CD4-positive, CD25-positive, alpha-beta regulatory T cell (primary cell): Measurements from ENCODE around the gene SFXN5. TPM values are rescaled to one million over a fixed set of nuclear protein-coding genes. Genes with fewer than 3 reads are reported as not detected.

Experiments used
- ATAC-seq, 2 donors: fragments of 150-1000 bp; cut with Tn5 transposase; one replicate each; pipeline ENCODE4 v1.10.0; 2021; ENCODE audit warnings: low read depth in 2 of 2, moderate number of reproducible peaks in 2 of 2, moderate library complexity in 1 of 2
- DNase-seq, 3 donors: peaks; one replicate each; pipeline versions ENCODE4 v3.0.0 to v3.0.0-alpha.2; 2012 to 2022; ENCODE audit warnings: mixed read lengths in 1 of 3
- H3K27ac ChIP-seq: one replicate; pipeline ENCODE4 v1.7.0; 2013; ENCODE audit warnings: mild to moderate bottlenecking, low read length; ENCODE audit not compliant: insufficient read depth, poor library complexity, severe bottlenecking
- H3K27me3 ChIP-seq: one replicate; pipeline ENCODE4 v1.7.0; 2013; ENCODE audit warnings: low read length; ENCODE audit not compliant: control insufficient read depth, insufficient read depth
- H3K36me3 ChIP-seq: one replicate; pipeline ENCODE4 v1.7.0; 2013; ENCODE audit warnings: mild to moderate bottlenecking, low read length, moderate library complexity; ENCODE audit not compliant: control insufficient read depth, insufficient read depth
- H3K4me1 ChIP-seq: 2 replicates; pipeline ENCODE4 v1.7.0; 2013; ENCODE audit warnings: mild to moderate bottlenecking, low read length; ENCODE audit not compliant: insufficient read depth, control insufficient read depth, poor library complexity, severe bottlenecking
- H3K4me3 ChIP-seq: one replicate; pipeline ENCODE4 v1.7.0; 2013; ENCODE audit warnings: low read depth, mild to moderate bottlenecking, low read length, moderate library complexity
- H3K9me3 ChIP-seq, 2 experiments: 1 replicate in 1 of 2; 2 replicates in 1 of 2; pipeline ENCODE4 v1.7.0; 2013; ENCODE audit warnings: low read length in 2 of 2, mild to moderate bottlenecking in 1 of 2, moderate library complexity in 1 of 2; ENCODE audit not compliant: control insufficient read depth in 2 of 2
- H3K27ac Mint-ChIP-seq, 3 donors: one replicate each; pipeline ENCODE4 v1.8.0; 2020 to 2022; ENCODE audit warnings: mild to moderate bottlenecking in 3 of 3, mixed read lengths in 3 of 3, moderate library complexity in 2 of 3
- H3K27me3 Mint-ChIP-seq: one replicate; pipeline ENCODE4 v1.8.0; 2022; ENCODE audit warnings: mild to moderate bottlenecking, mixed read lengths
- H3K36me3 Mint-ChIP-seq: one replicate; pipeline ENCODE4 v1.8.0; 2020; ENCODE audit warnings: mixed read lengths
- H3K4me1 Mint-ChIP-seq, 4 donors: one replicate each; pipeline ENCODE4 v1.8.0; 2020 to 2022; ENCODE audit warnings: mixed read lengths in 4 of 4, mild to moderate bottlenecking in 1 of 4
- H3K4me3 Mint-ChIP-seq, 4 donors: one replicate each; pipeline ENCODE4 v1.8.0; 2020 to 2022; ENCODE audit warnings: mild to moderate bottlenecking in 4 of 4, mixed read lengths in 4 of 4, moderate library complexity in 3 of 4
- H3K9me3 Mint-ChIP-seq, 7 donors: one replicate each; pipeline ENCODE4 v1.8.0; 2020 to 2022; ENCODE audit warnings: mixed read lengths in 7 of 7, mild to moderate bottlenecking in 3 of 7, moderate library complexity in 2 of 7
- polyA plus RNA-seq, 4 donors: library from polyadenylated mRNA; unstranded; fragments of 300-500 nt; fragmentation: Illumina TruSeq; gene quantifications; one replicate each; pipeline ENCODE4 v1.2.3, GENCODE V29; 2021
- total RNA-seq: library from RNA; stranded (reverse); gene quantifications from one replicate; pipeline ENCODE4 v1.2.3, GENCODE V29; 2022

The SFXN5 gene
- total and polyA plus RNA-seq, 5 donors from 2014 or later, result 1.0 to 8.0 (median 1.9) TPM

GRCh38 chr2:73079636-73080035 is 8.1 kb upstream of the SFXN5 start:
- Histone ChIP-seq H3K4me3 (no peak overlapping the region), H3K9me3 (no peaks in the 10 kb centered on the region), H3K36me3 (no peaks in the 10 kb centered on the region), H3K27ac (no peak overlapping the region), H3K4me1 (no peaks in the 10 kb centered on the region), H3K27me3 (no peaks in the 10 kb centered on the region)
- H3K36me3 Mint-ChIP-seq, result peaks cover 4% of the 10 kb centered on the region
- H3K27me3 Mint-ChIP-seq, result no peaks in the 10 kb centered on the region
- ATAC-seq (no peak), DNase-seq (no peak)
- peaks cover 0 to 2% (median 0%) of the 10 kb centered on the region in 7 donors for H3K9me3 Mint-ChIP-seq
- H3K4me1 Mint-ChIP-seq, result no peaks in the 10 kb centered on the region
- no peak overlapping the region for H3K4me3 Mint-ChIP-seq
- peak overlapping the region in 1 of 3 donors; percentile 62 for H3K27ac Mint-ChIP-seq

- Mint-ChIP-seq H3K27ac (peak overlapping the region in 1 of 3 donors; percentile 62), H3K27me3 (no peaks in the 10 kb centered on the region), H3K36me3 (no peaks in the 10 kb centered on the region), H3K4me1 (no peaks in the 10 kb centered on the region), H3K4me3 (no peak overlapping the region), H3K9me3 (peaks cover 0 to 2% (median 0%) of the 10 kb centered on the region in 7 donors)
- Histone ChIP-seq H3K4me1 (no peaks in the 10 kb centered on the region), H3K4me3 (no peak overlapping the region), H3K27me3 (no peaks in the 10 kb centered on the region), H3K36me3 (no peaks in the 10 kb centered on the region), H3K9me3 (no peaks in the 10 kb centered on the region), H3K27ac (no peak overlapping the region)
- ATAC-seq (no peak), DNase-seq (no peak)
Observed at GRCh38 chr2:73078457-73079411, 7.2 kb upstream of the SFXN5 start.

- Mint-ChIP-seq H3K4me3 (peak overlapping the region in 1 of 4 donors; percentile 30), H3K27me3 (no peaks in the 10 kb centered on the region), H3K9me3 (peaks cover 0 to 2% (median 0%) of the 10 kb centered on the region in 7 donors), H3K36me3 (no peaks in the 10 kb centered on the region), H3K27ac (peak overlapping the region in 1 of 3 donors; percentile 30), H3K4me1 (no peaks in the 10 kb centered on the region)
- no peaks in the 10 kb centered on the region for H3K9me3 ChIP-seq
- H3K4me3 ChIP-seq, result no peak overlapping the region
- H3K27ac ChIP-seq, result no peak overlapping the region
- H3K36me3 ChIP-seq, result no peaks in the 10 kb centered on the region
- no peaks in the 10 kb centered on the region for H3K27me3 ChIP-seq
- DNase-seq, result no peak
- H3K4me1 ChIP-seq, result no peaks in the 10 kb centered on the region
- no peak for ATAC-seq
Observed at GRCh38 chr2:73077424-73077795, 5.9 kb upstream of the SFXN5 start.

GRCh38 chr2:73076701-73077423 is 5.3 kb upstream of the SFXN5 start:
- peak overlapping the region in 1 of 3 donors; percentile 30 for H3K27ac Mint-ChIP-seq
- Histone ChIP-seq H3K36me3 (no peaks in the 10 kb centered on the region), H3K9me3 (no peaks in the 10 kb centered on the region), H3K27ac (no peak overlapping the region), H3K4me3 (no peak overlapping the region), H3K27me3 (no peaks in the 10 kb centered on the region), H3K4me1 (peaks cover 4% of the 10 kb centered on the region)
- H3K9me3 Mint-ChIP-seq, result peaks cover 0 to 2% (median 0%) of the 10 kb centered on the region in 7 donors
- H3K27me3 Mint-ChIP-seq, result no peaks in the 10 kb centered on the region
- peaks cover 0 to 5% (median 4%) of the 10 kb centered on the region in 4 donors for H3K4me1 Mint-ChIP-seq
- peak overlapping the region in 2 of 4 donors; percentile 16 to 69 for H3K4me3 Mint-ChIP-seq
- no peak for ATAC-seq
- H3K36me3 Mint-ChIP-seq, result no peaks in the 10 kb centered on the region
- DNase-seq, result no peak

GRCh38 chr2:73075477-73076373 is 4.2 kb upstream of the SFXN5 start:
- H3K36me3 Mint-ChIP-seq, result no peaks in the 10 kb centered on the region
- ATAC-seq (no peak), DNase-seq (no peak)
- peaks cover 0 to 2% (median 0%) of the 10 kb centered on the region in 7 donors for H3K9me3 Mint-ChIP-seq
- H3K27me3 Mint-ChIP-seq, result no peaks in the 10 kb centered on the region
- H3K36me3 ChIP-seq, result no peaks in the 10 kb centered on the region
- peaks cover 9% of the 10 kb centered on the region for H3K4me1 ChIP-seq
- no peak overlapping the region for H3K4me3 ChIP-seq
- peaks cover 0 to 10% (median 8%) of the 10 kb centered on the region in 4 donors for H3K4me1 Mint-ChIP-seq
- no peak overlapping the region for H3K4me3 Mint-ChIP-seq
- no peak overlapping the region for H3K27ac Mint-ChIP-seq
- no peaks in the 10 kb centered on the region for H3K9me3 ChIP-seq
- no peaks in the 10 kb centered on the region for H3K27me3 ChIP-seq
- no peak overlapping the region for H3K27ac ChIP-seq

GRCh38 chr2:73074110-73075069 is 2.9 kb upstream of the SFXN5 start:
- Mint-ChIP-seq H3K4me3 (no peak overlapping the region), H3K9me3 (peaks cover 0 to 2% (median 0%) of the 10 kb centered on the region in 7 donors), H3K27ac (peak overlapping the region in 1 of 3 donors; percentile 42), H3K36me3 (peaks cover 3% of the 10 kb centered on the region), H3K4me1 (peaks cover 5 to 20% (median 15%) of the 10 kb centered on the region in 4 donors), H3K27me3 (no peaks in the 10 kb centered on the region)
- no peak overlapping the region for H3K4me3 ChIP-seq
- H3K4me1 ChIP-seq, result peaks cover 22% of the 10 kb centered on the region
- no peaks in the 10 kb centered on the region for H3K9me3 ChIP-seq
- DNase-seq (no peak), ATAC-seq (no peak)
- H3K27me3 ChIP-seq, result no peaks in the 10 kb centered on the region
- H3K36me3 ChIP-seq, result no peaks in the 10 kb centered on the region
- no peak overlapping the region for H3K27ac ChIP-seq
